H1 (cell line): ENCODE results near the gene IKZF2. TPM values are rescaled to one million over a fixed set of nuclear protein-coding genes. Genes with fewer than 3 reads are reported as not detected.
A peak's percentile ranks its signal among the peaks of the same experiment; 100 is the strongest.

Source experiments
- CTCF ChIA-PET: fragments of 300-600 bp; sonication (Branson Sonifier 250); formaldehyde crosslinking; loops from one replicate; lab custom pipeline; 2021; ENCODE audit not compliant: partially characterized antibody; lab: Charles Lee
- POLR2A ChIA-PET: fragments of 300-600 bp; sonication (Branson Sonifier 250); formaldehyde crosslinking; loops from one replicate; lab custom pipeline; 2021; ENCODE audit warnings: inconsistent platforms; ENCODE audit not compliant: partially characterized antibody; lab: Charles Lee
- DNase-seq, 2 experiments: peaks; one replicate each; pipeline versions ENCODE4 v3.0.0 to v3.0.0-alpha.2; 2010 to 2022; ENCODE audit warnings: low spot score in 2 of 2, low read depth in 1 of 2, mixed read lengths in 1 of 2
- FAIRE-seq: peaks from 2 replicates; lab custom pipeline; 2011; peaks lifted over from hg19 to GRCh38; lab: Jason Lieb, UNC
- H2AFZ ChIP-seq: 2 replicates; pipeline ENCODE4 v1.8.1; 2012; ENCODE audit warnings: low read length, inconsistent platforms
- H2AK5ac ChIP-seq: 2 replicates; pipeline ENCODE4 v1.6.1; 2013; ENCODE audit warnings: low read depth, low read length
- H2BK120ac ChIP-seq: replicated peaks from 2 replicates; pipeline ENCODE3; 2013; ENCODE audit warnings: low read depth, low read length, inconsistent platforms
- H2BK12ac ChIP-seq: 2 replicates; pipeline ENCODE4 v1.6.1; 2013; ENCODE audit warnings: low read depth, low read length
- H2BK15ac ChIP-seq: 2 replicates; pipeline ENCODE4 v1.6.1; 2013; ENCODE audit warnings: low read length
- H2BK20ac ChIP-seq: 2 replicates; pipeline ENCODE4 v1.6.1; 2013; ENCODE audit warnings: low read length
- H2BK5ac ChIP-seq: 2 replicates; pipeline ENCODE4 v1.6.1; 2013; ENCODE audit warnings: low read depth, low read length
- H3K14ac ChIP-seq: 2 replicates; pipeline ENCODE4 v1.6.1; 2013; ENCODE audit warnings: inconsistent platforms; ENCODE audit not compliant: insufficient read length
- H3K18ac ChIP-seq: 2 replicates; pipeline ENCODE4 v1.6.1; 2013; ENCODE audit warnings: low read length; ENCODE audit errors: extremely low read depth
- H3K23ac ChIP-seq: 2 replicates; pipeline ENCODE4 v1.6.1; 2013; ENCODE audit warnings: inconsistent platforms; ENCODE audit not compliant: insufficient read length
- H3K23me2 ChIP-seq: 2 replicates; pipeline ENCODE4 v1.6.1; 2013; ENCODE audit warnings: low read depth, low read length
- H3K27ac ChIP-seq: 2 replicates; pipeline ENCODE4 v1.6.1; 2011; ENCODE audit warnings: low read depth, low read length, inconsistent platforms
- H3K27me3 ChIP-seq, 4 experiments: replicated peaks in 1 of 4; 1 replicate in 1 of 4; 2 replicates in 3 of 4; pipeline versions ENCODE4 v1.6.1 to v1.8.1; 2011 to 2013; ENCODE audit warnings: low read length in 3 of 4, mild to moderate bottlenecking in 3 of 4, inconsistent platforms in 2 of 4, mixed read lengths in 2 of 4, moderate library complexity in 1 of 4; ENCODE audit not compliant: control insufficient read depth in 3 of 4, insufficient read depth in 3 of 4; ENCODE audit errors: extremely low read depth in 1 of 4
- H3K36me3 ChIP-seq, 4 experiments: 2 replicates each; pipeline versions ENCODE4 v1.6.1 to v1.8.1; 2011 to 2013; ENCODE audit warnings: mild to moderate bottlenecking in 4 of 4, low read length in 3 of 4, moderate library complexity in 2 of 4, control low read depth in 1 of 4, inconsistent platforms in 1 of 4; ENCODE audit not compliant: insufficient read depth in 4 of 4, control insufficient read depth in 2 of 4
- H3K4ac ChIP-seq: replicated peaks from 2 replicates; pipeline ENCODE3; 2013; ENCODE audit warnings: low read length, low read depth, mixed read lengths, inconsistent platforms; ENCODE audit not compliant: insufficient read length
- H3K4me1 ChIP-seq, 4 experiments: replicated peaks in 1 of 4; 1 replicate in 1 of 4; 2 replicates in 3 of 4; pipeline versions ENCODE4 v1.6.1 to v1.8.1; 2011 to 2013; ENCODE audit warnings: low read length in 3 of 4, inconsistent platforms in 2 of 4, mixed read lengths in 1 of 4; ENCODE audit not compliant: insufficient read depth in 4 of 4, control insufficient read depth in 3 of 4
- H3K4me2 ChIP-seq, 2 experiments: 2 replicates each; pipeline versions ENCODE4 v1.6.1 to v1.8.1; 2011 to 2013; ENCODE audit warnings: low read depth in 2 of 2, low read length in 2 of 2, control low read depth in 1 of 2, inconsistent platforms in 1 of 2, mild to moderate bottlenecking in 1 of 2; ENCODE audit not compliant: insufficient read depth in 1 of 2
- H3K4me3 ChIP-seq, 4 experiments: fragments of 200-600, 300-600 bp in 1 of 4; sonication (generic), shearing (Covaris generic), sonication (Bioruptor Twin) in 1 of 4; 2 replicates each; pipeline versions ENCODE4 v1.5.1 to v1.8.1; 2011 to 2016; ENCODE audit warnings: low read length in 4 of 4, low read depth in 3 of 4, control low read depth in 2 of 4, inconsistent platforms in 2 of 4, mild to moderate bottlenecking in 2 of 4, mixed read lengths in 1 of 4, moderate library complexity in 1 of 4; ENCODE audit not compliant: insufficient read depth in 2 of 4; ENCODE audit errors: extremely low read depth in 1 of 4
- H3K56ac ChIP-seq: replicated peaks from 2 replicates; pipeline ENCODE3; 2013; ENCODE audit warnings: low read depth, mild to moderate bottlenecking, mixed read lengths, low read length, inconsistent platforms; ENCODE audit not compliant: insufficient read length
- H3K79me1 ChIP-seq: 2 replicates; pipeline ENCODE4 v1.6.1; 2013; ENCODE audit warnings: low read depth, low read length, control low read depth
- H3K79me2 ChIP-seq, 2 experiments: 2 replicates each; pipeline versions ENCODE4 v1.6.1 to v1.8.1; 2012 to 2013; ENCODE audit warnings: low read length in 2 of 2, mild to moderate bottlenecking in 2 of 2, inconsistent platforms in 1 of 2; ENCODE audit not compliant: insufficient read depth in 2 of 2, control insufficient read depth in 1 of 2
- H3K9ac ChIP-seq, 4 experiments: replicated peaks in 1 of 4; 1 replicate in 1 of 4; 2 replicates in 3 of 4; pipeline versions ENCODE4 v1.6.1 to v1.8.1; 2011 to 2013; ENCODE audit warnings: low read depth in 3 of 4, low read length in 3 of 4, control low read depth in 2 of 4, mild to moderate bottlenecking in 2 of 4, moderate library complexity in 2 of 4, inconsistent platforms in 1 of 4; ENCODE audit errors: extremely low read depth in 1 of 4
- H3K9me3 ChIP-seq, 2 experiments: 2 replicates each; pipeline versions ENCODE4 v1.6.1 to v1.8.1; 2012 to 2013; ENCODE audit warnings: mild to moderate bottlenecking in 2 of 2, moderate library complexity in 2 of 2, control low read depth in 1 of 2, inconsistent platforms in 1 of 2, low read depth in 1 of 2, low read length in 1 of 2, mixed read lengths in 1 of 2; ENCODE audit not compliant: insufficient read depth in 2 of 2
- H4K20me1 ChIP-seq, 2 experiments: replicated peaks in 1 of 2; 2 replicates each; pipeline versions ENCODE3 to v1.8.1; 2011 to 2013; ENCODE audit warnings: inconsistent platforms in 2 of 2, low read length in 2 of 2, mild to moderate bottlenecking in 1 of 2; ENCODE audit not compliant: insufficient read depth in 2 of 2, control insufficient read depth in 1 of 2
- H4K5ac ChIP-seq: 2 replicates; pipeline ENCODE4 v1.6.1; 2013; ENCODE audit warnings: low read length, low read depth, mixed read lengths, inconsistent platforms; ENCODE audit not compliant: insufficient read length
- H4K8ac ChIP-seq: 2 replicates; pipeline ENCODE4 v1.8.0; 2013; ENCODE audit warnings: mild to moderate bottlenecking, moderate library complexity, low read length, inconsistent platforms; ENCODE audit not compliant: insufficient read depth; ENCODE audit errors: extremely low read depth
- H4K91ac ChIP-seq: replicated peaks from 2 replicates; pipeline ENCODE3; 2013; ENCODE audit warnings: low read length, mixed read lengths, inconsistent platforms; ENCODE audit not compliant: insufficient read length
- ATF3 ChIP-seq: IDR thresholded peaks from 2 replicates; pipeline ENCODE4 v1.6.1; 2011; ENCODE audit warnings: low read depth, mild to moderate bottlenecking, low read length; ENCODE audit not compliant: insufficient read depth
- BRCA1 ChIP-seq: IDR thresholded peaks from 2 replicates; pipeline ENCODE4 v1.6.1; 2012; ENCODE audit warnings: low read depth, low read length, improper control_type of control experiment
- CBX5 ChIP-seq: fragments of 300-800, 300-1000 bp; sonication (generic); IDR thresholded peaks from 2 replicates; pipeline ENCODE4 v1.7.1; 2016; ENCODE audit warnings: antibody characterized with exemption, low read length, low read depth
- CHD1 ChIP-seq: IDR thresholded peaks from 2 replicates; pipeline ENCODE4 v1.6.1; 2012; ENCODE audit warnings: low read depth, low read length, improper control_type of control experiment
- FOSL1 ChIP-seq: IDR thresholded peaks from 2 replicates; pipeline ENCODE4 v1.6.1; 2011; ENCODE audit warnings: mild to moderate bottlenecking, low read depth, low read length, moderate library complexity; ENCODE audit not compliant: insufficient read depth
- HDAC2 ChIP-seq, 2 experiments: fragments of 300-600 bp in 1 of 2; sonication (generic) in 1 of 2; IDR thresholded peaks; 2 replicates each; pipeline ENCODE4 v1.6.1; 2011 to 2012; ENCODE audit warnings: low read depth in 2 of 2, low read length in 2 of 2, mild to moderate bottlenecking in 2 of 2, moderate library complexity in 2 of 2, borderline replicate concordance in 1 of 2, inconsistent platforms in 1 of 2
- RBBP5 ChIP-seq: IDR thresholded peaks from 2 replicates; pipeline ENCODE4 v1.7.1; 2012; ENCODE audit warnings: low read depth, mild to moderate bottlenecking, inconsistent platforms, low read length, moderate library complexity, borderline replicate concordance
- SAP30 ChIP-seq: fragments of 300-600 bp; sonication (generic); IDR thresholded peaks from 2 replicates; pipeline ENCODE4 v1.7.1; 2012; ENCODE audit warnings: low read length, moderate library complexity, mild to moderate bottlenecking, inconsistent platforms; ENCODE audit not compliant: insufficient read depth, insufficient replicate concordance
- WGBS, 2 experiments: shearing (Covaris generic) in 1 of 2; methylation state at CpG; one replicate each; pipeline versions ENCODE4 v1.1.6 to v1.1.7; 2013 to 2015; ENCODE audit warnings: low lambda C conversion rate in 2 of 2, mixed read lengths in 2 of 2, inconsistent platforms in 1 of 2, low coverage in 1 of 2, missing lambda C conversion rate in 1 of 2; ENCODE audit not compliant: insufficient replicate concordance in 2 of 2, insufficient coverage in 1 of 2, insufficient read length in 1 of 2; ENCODE audit errors: extremely low coverage in 1 of 2, missing lambda C conversion rate in 1 of 2; 5-methylcytosine and 5-hydroxymethylcytosine counted together
- polyA plus RNA-seq, 7 experiments: library from polyadenylated mRNA; depleted of rRNA in 3 of 7; stranded (reverse) in 5 of 7; unstranded in 2 of 7; fragments of >200 nt in 5 of 7; fragments of 200-250 nt in 2 of 7; gene quantifications; 1 replicate in 5 of 7; 2 replicates in 1 of 7; 4 replicates in 1 of 7; pipeline versions ENCODE4 v1.2.1 to v1.2.3, GENCODE V29; 2011 to 2013; ENCODE audit warnings: missing spikeins in 2 of 7, mixed read lengths in 2 of 7
- total RNA-seq: library from RNA; stranded (reverse); fragmentation: NEBNext Ultra II Directional; extraction: Animal tissue kit (Norgen Biotek cat#: 25700); gene quantifications from 2 replicates; pipeline ENCODE4 v1.2.1, GENCODE V29; 2021

IKZF2 gene
- total and polyA plus RNA-seq, 2 of the 8 experiments (the other 6 are each of a cell fraction or from before 2014, with no cell fraction given) = 1.7 to 4.4 TPM

GRCh38 chr2:213188533-213188867 lies 37.1 kb upstream of the IKZF2 start:
- Histone ChIP-seq H3K4me1 (peaks cover 3 to 20% (median 10%) of the 10 kb centered on the region in 4 experiments; a peak in 6 of 7 replicates), H3K36me3 (peaks cover 0 to 3% (median 0%) of the 10 kb centered on the region in 4 experiments; a peak in 1 of 8 replicates), H3K23ac (no peak overlapping the region), H3K14ac (no peak overlapping the region), H4K20me1 (no peaks in the 10 kb centered on the region), H2BK20ac (peak overlapping the region; percentile 63), H4K5ac (no peak overlapping the region), H3K4ac (no peak overlapping the region), H2BK120ac (no peak overlapping the region), H4K91ac (no peak overlapping the region), H3K9ac (no peak overlapping the region), H2AFZ (no peak overlapping the region), H2BK5ac (peak overlapping the region; percentile 83; the same call in 1 of the 2 replicates), H2BK15ac (no peak overlapping the region), H3K56ac (no peak overlapping the region), H3K79me2 (no peaks in the 10 kb centered on the region), H2AK5ac (no peak overlapping the region; the same call in 1 of the 2 replicates), H3K4me3 (peak overlapping the region in 1 of 4 experiments; percentile 50; a peak in 2 of 8 replicates), H3K27ac (peak overlapping the region; percentile 56; the same call in 1 of the 2 replicates), H3K9me3 (peaks cover 3 to 9% of the 10 kb centered on the region in 2 experiments; a peak in 3 of 4 replicates), H3K79me1 (no peaks in the 10 kb centered on the region), H4K8ac (no peak overlapping the region), H3K4me2 (peak overlapping the region; percentile 60 to 91), H3K23me2 (peaks cover 2% of the 10 kb centered on the region; the same call in 1 of the 2 replicates), H3K18ac (0 out of 2 replicates have a peak overlapping the region, but pooled peaks have one; percentile 40), H2BK12ac (peak overlapping the region; percentile 97; the same call in 1 of the 2 replicates), H3K27me3 (no peaks in the 10 kb centered on the region)
- POLR2A ChIA-PET = interaction anchor here (1.2 to 2.0 kb wide), 3 partner anchors 12 to 38 kb away, joined by 3 to 5 read pairs (median 4); no protein-coding TSS in a partner anchor
- no peak for DNase-seq
- 64% methylated on average over 2 of the region's 2 CpGs; no CpG with 5 or more reads in 1 of the 2 experiments for WGBS, 2 experiments
- CTCF ChIA-PET = interaction anchor here (1.9 kb wide), 1 partner anchor 39 kb away, joined by 7 read pairs; no protein-coding TSS in a partner anchor
- FAIRE-seq = no peak
- TF ChIP-seq BRCA1 = no peak
- peak in 1 of 2 experiments; percentile 97; a peak in 1 of 4 replicates for TF ChIP-seq HDAC2 (IDR thresholded peaks at IDR 0.05; ENCODE audit: borderline replicate concordance in 1 of 2, low read depth in 2 of 2, low read length in 2 of 2)
- TF ChIP-seq ATF3 = no peak
- no peak for TF ChIP-seq SAP30
- no peak for TF ChIP-seq RBBP5
- no peak for TF ChIP-seq CHD1
- TF ChIP-seq FOSL1 = no peak
- TF ChIP-seq CBX5 = no peak
